DMS 273 (cell line): ENCODE results near the gene GPR83.
"Not testable (repeated sequence)": the region's sequence is repeated elsewhere in the genome, so short reads cannot be mapped to it uniquely, and the experiment has no call there.

Experiments used
- DNase-seq: peaks from one replicate; lab custom pipeline; 2025; ENCODE audit not compliant: unreplicated experiment; lab: John Stamatoyannopoulos, UW

GPR83 gene

GRCh38 chr11:94376841-94377240 lies 24.4 kb downstream of the GPR83 start:
- DNase-seq: peak; percentile 69

- not testable (repeated sequence) for DNase-seq
Observed at GRCh38 chr11:94370576-94370975, 30.6 kb downstream of the GPR83 start.

DNA sequence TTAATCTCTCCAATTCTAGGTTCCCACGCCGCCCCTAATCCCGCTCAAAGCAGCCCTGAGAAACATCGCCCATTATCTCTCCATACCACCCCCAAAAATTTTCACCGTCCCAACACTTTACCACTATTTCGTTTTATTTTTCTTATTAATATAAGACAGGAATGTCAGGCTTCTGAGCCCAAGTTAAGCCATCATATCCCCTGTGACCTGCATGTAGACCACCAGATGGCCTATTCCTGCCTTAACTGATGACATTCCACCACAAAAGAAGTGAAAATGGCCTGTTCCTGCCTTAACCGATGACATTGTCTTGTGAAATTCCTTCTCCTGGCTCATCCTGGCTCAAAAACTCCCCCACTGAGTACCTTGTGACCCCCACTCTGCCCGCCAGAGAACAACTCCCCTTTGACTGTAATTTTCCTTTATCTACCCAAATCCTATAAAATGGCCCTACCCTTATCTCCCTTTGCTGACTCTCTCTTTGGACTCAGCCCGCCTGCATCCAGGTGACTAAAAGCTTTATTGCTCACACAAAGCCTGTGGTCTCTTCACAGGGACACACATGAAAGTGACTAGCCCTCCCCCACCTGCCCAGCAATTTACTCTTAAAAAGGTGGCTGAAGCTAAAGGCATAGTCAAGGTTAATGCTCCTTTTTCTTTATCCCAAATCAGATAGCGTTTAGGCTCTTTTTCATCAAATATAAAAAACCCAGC lies 50.2 kb downstream of the GPR83 start:
- not testable (repeated sequence) for DNase-seq

DNA sequence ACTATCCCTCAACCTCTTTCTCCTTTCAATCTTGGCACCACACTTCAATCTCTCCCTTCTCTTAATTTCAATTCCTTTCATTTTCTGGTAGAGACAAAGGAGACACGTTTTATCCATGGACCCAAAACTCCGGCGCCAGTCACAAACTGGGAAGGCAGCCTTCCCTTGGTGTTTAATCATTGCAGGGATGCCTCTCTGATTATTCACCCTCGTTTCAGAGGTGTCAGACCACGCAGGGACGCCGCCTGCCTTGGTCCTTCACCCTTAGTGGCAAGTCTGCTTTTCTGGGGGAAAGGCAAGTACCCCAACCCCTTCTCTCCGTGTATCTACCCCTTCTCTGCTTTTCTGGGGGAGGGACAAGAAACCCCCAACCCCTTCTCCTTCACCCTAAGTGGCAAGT lies 54.9 kb downstream of the GPR83 start:
- not testable (repeated sequence) for DNase-seq

GRCh38 chr11:94343495-94343894 lies 57.7 kb downstream of the GPR83 start:
- no peak for DNase-seq

GRCh38 chr11:94342250-94342649 lies 59.0 kb downstream of the GPR83 start:
- DNase-seq: no peak

DNA sequence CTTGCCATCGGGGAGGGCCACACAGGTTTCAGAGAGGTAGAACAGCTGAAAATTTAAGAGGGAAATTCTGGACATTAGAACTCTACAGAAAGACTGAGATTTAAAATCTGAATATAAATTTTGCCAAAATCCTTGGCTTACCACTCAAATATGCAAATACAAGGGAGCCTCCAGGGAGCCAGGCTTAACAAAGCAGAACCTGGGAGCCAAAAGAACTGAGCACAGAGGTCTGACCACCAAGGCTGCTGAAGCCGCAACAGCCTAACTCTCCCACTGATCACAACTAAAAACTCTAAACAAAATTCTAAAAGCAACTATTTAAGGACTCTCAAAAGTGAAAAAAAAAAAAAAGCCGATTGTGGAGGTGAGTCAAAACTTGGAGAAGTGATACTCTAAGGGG lies 62.6 kb downstream of the GPR83 start:
- no peak for DNase-seq

GRCh38 chr11:94336033-94336432 lies 65.2 kb downstream of the GPR83 start:
- DNase-seq: no peak

DNA sequence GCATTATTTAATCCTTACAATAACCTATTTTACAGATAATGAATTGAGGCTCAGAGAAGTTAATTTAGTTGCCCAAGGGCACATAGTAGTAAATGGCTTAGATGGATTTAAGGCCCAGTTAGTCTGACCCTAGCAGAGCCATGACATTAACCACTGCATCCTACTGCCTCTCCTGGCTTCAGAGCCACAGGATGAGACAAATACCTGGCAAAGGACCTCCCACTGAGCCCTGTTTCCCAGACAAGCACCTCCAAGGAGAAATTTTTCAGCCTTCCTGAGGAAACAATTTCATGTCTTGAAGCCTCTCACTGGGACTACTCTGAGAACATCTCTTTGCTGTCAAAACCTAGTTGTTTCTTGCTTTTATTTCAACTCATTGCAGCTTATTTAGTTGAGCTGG lies 68.4 kb downstream of the GPR83 start:
- no peak for DNase-seq

DNA sequence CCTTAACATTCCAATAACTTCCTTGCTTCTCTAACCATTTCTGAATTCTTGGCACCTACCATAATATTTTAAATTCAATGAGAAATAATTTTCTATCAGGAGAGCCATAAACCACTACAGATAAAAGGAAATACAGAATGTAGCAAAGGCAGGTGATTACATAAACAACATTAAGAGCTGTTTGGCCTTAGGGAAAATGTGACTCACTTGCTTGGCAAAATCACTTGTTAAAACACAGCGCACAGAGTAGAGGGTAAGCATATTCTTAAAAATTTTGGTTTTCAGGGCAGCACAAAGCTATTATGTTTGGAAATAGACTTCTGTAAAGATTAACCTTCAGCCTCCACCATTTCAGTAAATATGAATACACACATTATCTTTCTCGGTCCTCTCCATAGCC lies 70.4 kb downstream of the GPR83 start:
- no peak for DNase-seq

- no peak for DNase-seq
Observed at GRCh38 chr11:94329501-94329900, 71.7 kb downstream of the GPR83 start.

- DNase-seq: no peak
Observed at GRCh38 chr11:94328587-94329080, 72.6 kb downstream of the GPR83 start.
